HG02870 (cell line): ENCODE data around the gene ITCH.
"Not testable (repeated sequence)": the region's sequence is repeated elsewhere in the genome, so short reads cannot be mapped to it uniquely, and the experiment has no call there.

Experiments
- ATAC-seq: cut with Tn5 transposase; IDR thresholded peaks from one replicate; pipeline ENCODE4 v1.9.1; 2021; ENCODE audit warnings: mild to moderate bottlenecking, moderate library complexity; ENCODE audit not compliant: unreplicated experiment

Gene ITCH

DNA sequence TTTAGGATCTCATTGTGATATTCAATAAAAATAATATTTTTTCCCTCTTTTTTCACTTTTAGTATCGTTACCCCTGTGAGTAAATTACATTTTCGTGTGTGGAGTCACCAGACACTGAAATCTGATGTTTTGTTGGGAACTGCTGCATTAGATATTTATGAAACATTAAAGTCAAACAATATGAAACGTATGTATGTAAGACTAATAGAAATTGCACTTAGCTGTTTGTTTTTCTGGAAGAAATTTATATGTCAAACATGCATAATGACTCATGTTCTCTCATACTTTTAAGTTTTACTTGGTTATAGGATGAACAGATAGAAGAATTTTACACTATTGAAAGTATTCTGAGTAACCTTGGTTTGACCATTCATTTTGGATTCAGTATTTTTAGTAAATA, 49.4 kb downstream of the ITCH start:
- no peak for ATAC-seq

DNA sequence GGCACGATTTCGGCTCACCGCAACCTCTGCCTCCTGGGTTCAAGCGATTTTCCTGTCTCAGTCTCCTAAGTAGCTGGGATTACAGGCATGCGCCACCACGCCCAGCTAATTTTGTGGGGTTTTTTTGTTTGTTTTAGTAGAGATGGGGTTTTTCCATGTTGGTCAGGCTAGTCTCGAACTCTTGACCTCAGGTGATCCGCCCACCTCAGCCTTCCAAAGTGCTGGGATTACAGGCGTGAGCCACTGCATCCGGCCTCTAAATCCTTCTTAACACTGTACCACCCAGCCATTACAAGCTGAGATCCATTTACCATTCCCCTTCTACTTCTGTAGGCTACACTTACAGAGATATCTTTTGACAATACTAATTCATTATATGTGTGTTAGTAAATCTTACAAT, 51.5 kb downstream of the ITCH start:
- peak; percentile 4 for ATAC-seq

DNA sequence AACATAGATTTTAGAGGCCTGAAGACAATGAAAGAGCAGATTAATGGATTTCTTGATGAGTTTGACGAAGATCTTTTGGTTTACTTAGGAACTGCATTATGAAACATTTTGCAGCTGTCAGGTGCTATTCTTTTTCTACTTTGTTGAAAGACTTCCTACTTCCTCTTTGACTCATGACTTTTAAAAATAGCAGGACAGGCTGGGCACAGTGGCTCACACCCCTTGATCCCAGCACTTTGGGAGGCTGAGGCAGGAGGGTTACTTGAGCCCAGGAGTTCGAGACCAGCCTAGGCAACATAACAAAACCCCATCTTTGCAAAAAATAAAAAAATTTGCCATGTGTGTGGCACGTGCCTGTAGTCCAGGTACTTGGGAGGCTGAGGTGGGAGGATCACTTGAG, 52.0 kb downstream of the ITCH start:
- peak; percentile 69 for ATAC-seq

DNA sequence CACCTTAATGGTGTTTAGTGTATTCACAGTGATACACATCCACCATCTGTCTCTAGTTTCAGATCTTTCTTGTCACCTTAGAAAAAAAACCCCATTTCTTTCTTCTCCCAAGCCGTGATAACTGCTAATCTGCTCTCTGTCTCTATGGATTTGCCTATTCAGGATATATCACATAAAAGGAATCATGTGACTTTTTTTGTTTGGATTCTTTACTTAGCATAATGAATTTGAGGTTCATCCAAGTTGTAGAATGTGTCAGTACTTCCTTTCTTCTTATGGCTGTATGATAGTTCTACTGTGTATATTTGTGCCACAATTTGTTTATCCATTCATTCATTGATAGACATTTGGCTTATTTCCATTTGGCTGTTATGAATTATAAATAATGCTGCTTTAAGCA, 57.1 kb downstream of the ITCH start:
- ATAC-seq = no peak

DNA sequence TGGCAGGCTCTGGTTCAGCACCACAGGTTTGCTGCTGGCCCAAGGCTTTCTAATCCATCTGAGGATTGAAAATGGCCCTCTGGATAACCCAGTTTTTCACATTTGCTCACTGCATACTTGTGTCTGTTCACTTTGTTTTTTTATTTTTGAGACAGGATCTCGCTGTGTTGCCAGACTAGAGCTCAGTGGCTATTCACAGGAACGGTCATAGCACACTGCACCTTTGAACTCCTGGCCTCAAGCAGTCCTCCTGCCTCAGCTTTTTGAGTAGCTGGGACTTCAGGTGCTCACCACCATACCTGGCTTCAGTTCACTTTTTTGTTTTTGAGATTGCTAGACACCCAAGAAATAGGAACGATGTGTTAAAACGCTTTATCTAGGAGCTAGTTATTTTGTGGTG, 57.9 kb downstream of the ITCH start:
- no peak for ATAC-seq

DNA sequence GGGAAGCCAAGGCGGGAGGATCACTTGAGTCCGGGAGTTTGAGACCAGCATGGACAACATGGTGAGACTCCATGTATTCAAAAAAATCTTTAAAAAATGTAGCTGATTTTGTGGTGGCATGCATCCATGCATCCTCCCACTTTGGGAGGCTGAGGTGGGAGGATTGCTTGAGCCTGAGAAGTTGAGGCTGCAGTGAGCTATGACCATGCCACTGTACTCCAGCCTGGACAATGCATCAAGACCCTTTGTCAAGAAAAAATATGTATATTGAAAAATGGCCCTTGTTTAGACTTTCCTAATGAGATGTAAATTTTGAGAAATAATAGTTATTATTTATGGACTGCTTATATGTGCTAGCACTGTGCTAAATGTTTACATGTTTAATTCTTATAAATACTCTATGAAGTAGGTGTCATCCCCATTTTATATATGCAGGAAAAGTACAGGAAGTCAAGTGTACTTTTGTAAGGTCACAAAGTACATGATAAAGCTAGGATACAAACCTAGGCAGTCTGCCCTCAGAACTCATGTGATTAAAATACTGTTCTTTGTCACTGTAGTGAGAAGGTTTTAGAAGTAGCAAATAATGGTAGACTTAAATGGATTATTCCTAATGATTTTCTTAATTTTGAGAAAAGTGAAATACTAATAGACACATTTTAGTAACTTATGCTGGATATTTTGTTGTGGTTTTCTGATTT, 58.8 kb downstream of the ITCH start:
- ATAC-seq = no peak

DNA sequence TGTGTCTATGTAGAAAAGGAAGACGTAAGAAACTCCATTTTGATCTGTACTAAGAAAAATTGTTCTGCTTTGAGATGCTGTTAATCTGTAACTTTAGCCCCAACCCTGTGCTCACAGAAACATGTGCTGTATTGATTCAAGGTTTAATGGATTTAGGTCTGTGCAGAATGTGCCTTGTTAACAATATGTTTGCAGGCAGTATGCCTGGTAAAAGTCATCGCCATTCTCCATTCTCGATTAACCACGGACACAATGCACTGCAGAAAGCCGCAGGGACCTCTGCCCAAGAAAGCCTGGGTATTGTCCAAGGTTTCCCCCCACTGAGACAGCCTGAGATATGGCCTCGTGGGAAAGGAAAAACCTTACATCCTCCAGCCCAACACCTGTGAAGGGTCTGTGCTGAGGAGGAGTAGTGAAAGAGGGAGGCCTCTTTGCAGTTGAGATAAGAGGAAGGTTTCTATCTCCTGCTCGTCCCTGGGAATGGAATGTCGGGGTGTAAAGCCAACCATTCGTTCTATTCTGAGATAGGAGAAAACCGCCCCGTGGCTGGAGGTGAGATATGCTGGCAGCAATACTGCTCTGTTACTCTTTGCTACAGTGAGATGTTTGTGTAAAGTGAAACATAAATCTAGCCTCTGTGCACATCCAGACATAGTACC, 62.1 kb downstream of the ITCH start:
- ATAC-seq = not testable (repeated sequence)

DNA sequence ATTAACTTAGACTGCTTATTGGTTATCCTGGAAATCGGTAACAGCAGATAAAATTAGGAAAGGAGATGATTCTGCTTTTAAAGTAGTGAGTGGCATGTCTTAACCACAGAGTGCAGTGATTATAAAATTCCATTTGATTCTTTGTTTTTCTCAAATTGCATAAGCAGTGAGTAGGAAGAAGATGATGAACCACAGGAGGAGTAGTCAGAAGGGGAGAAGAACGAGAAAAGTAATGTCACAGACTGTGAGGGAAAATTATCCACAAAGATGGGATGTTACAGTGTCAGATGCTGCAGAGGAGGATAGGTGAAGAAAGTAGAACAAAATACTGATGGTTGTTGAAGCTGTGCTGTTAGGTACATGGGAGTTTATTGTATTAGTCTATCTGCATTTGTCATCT, 63.0 kb downstream of the ITCH start:
- no peak for ATAC-seq

DNA sequence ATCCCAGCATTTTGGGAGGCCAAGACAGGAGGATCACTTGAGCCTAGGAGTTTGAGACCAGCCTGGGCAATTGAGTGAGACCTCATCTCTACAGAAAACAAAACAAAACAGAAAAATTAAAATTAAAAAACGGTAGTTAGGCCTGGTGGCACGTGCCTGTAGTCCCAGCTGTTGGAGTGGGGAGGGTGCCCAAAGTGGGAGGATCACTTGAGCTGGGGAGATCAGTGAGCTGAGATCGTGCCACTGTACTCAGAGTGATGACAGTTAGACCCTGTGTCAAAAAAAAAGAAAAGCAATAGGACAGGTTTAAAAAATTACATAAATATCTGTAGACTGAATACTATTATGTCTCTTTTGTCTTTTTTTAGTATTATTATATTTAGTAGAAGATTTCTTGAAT, 64.3 kb downstream of the ITCH start:
- no peak for ATAC-seq

DNA sequence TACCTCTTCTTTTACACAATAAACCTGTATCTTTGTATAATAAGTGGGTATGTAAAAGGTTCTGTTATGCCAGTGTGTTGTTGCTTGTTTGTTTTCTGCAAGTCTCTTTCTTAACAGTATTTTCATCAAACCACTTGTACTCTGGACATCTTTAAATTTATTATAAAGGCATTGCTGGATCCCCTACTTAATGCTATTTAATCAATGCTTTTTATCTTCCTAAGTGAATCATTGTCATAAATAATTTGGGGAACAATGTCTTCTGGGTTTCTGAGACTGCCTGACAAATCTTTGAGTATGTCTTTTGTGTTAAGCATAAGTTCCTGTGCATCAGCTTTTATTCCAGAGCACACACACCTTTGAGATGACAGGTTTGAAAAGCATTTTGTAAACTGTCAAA, 64.7 kb downstream of the ITCH start:
- no peak for ATAC-seq

DNA sequence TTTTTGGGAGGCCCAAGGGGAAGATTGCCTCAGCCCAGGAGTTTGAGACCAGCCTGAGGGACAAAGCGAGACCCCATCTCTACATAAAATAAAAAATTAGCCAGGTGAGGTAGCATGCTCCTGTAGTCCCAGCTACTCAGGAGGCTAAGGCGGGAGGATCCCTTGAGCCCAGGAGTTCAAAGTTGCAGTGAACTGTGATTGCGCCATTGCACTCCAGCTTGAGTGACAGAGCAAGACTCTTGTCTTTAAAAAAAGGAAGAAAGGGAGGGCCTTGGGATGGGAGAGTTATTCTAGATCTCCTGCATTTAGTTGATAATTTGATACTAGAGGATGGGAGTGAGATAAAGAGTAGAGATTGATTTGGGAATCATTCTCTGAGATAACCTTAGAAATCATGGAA, 68.1 kb downstream of the ITCH start:
- ATAC-seq = no peak

DNA sequence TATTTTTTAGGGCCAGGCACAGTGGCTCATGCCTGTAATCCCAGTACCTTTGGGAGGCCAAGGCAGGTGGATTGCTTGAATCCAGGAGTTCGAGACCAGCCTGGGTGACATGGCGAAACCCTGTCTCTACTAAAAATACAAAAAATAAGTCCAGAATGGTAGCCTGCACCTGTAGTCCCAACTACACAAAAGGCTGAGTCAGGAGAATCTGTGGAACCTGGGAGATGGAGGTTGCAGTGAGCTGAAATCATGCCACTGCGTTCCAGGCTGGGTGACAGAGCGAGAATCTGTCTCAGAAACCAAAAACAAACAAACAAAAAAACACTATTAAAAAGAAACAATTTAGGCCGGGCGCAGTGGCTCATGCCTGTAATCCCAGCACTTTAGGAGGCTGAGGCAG, 69.6 kb downstream of the ITCH start:
- ATAC-seq = not testable (repeated sequence)

DNA sequence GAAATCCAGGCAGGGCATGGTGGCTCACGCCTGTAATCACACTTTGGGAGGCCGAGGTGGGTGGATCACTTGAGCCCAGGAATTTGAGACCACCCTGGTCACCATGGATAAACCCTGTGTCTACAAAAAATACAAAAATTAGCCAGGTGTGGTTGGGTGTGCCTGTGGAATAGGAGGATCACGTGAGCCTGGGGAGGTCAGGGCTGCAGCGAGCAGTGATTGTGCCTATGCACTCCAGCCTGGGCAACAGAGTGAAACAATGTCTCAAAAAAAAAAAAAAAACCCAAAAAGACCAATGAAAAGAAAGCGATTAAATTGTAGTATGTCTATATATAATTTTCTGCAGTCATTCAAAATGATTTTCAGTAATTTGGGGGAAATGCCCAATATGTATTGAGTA, 70.3 kb downstream of the ITCH start:
- ATAC-seq = no peak

DNA sequence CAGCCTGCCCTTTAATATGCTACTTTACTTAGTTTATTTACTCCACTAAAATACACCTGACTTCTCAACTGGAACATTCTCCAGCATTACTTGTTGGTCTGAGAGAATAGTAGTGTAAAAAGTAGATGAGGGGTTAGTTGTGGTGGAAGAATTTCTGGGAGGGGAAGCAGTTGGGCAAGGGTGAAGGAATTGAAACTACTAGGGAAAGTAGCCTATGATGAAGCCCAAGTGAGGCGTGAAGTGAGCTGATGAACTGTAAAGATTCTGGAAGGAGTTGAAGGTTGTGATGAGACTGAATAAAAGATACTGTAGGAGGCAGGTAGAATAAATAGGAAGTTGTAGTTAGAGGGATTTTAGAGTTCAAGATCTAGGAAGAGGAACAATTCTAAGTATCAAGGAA, 72.5 kb downstream of the ITCH start:
- ATAC-seq = no peak

DNA sequence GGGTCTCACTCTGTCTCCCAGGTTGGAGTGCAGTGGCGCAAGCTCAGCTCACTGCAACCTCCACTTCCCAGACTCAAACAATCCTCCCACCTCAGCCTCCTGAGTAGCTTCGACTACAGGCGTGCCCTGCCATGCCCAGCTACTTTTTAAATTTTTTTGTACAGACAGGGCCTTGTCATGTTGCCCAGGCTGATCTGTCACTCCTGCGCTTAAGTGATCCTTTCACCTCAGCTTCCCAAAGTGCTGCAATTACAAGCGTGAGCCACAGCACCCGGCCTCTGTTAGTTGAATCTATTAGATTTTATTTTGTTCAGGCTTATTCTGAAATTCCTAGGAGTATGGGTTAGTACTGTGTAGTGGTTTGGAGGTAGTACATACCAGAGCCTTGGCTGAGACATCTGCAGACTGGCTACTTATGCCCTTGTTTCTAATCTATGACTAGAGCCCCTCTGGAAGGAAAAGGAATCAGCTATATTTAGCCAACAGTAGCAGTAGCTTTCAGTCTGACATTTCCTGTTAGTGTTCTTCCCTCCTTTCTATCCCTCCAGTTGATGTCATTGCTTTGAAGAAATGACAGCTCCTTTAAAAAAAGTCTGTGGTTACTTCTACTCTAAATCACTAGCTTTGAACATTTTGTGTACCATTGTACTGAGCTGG, 74.4 kb downstream of the ITCH start:
- no peak for ATAC-seq

DNA sequence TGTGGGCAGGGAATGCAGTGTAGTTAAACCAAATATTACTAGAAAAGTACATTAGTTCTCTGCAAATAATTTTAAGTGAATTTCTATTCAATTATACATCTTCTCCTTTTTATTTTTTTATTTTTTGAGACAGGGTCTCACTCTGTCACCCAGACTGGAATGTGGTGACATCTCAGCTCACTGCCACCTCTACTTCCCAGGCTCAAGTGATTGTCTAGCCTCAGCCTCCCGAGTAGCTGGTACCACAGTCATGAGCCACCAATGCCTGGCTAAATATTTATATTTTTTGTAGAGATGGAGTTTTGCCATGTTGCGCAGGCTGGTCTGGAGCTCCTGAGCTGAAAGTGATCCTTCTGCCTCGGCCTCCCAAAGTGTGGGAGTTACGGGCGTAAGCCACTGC, 76.1 kb downstream of the ITCH start:
- ATAC-seq = no peak

DNA sequence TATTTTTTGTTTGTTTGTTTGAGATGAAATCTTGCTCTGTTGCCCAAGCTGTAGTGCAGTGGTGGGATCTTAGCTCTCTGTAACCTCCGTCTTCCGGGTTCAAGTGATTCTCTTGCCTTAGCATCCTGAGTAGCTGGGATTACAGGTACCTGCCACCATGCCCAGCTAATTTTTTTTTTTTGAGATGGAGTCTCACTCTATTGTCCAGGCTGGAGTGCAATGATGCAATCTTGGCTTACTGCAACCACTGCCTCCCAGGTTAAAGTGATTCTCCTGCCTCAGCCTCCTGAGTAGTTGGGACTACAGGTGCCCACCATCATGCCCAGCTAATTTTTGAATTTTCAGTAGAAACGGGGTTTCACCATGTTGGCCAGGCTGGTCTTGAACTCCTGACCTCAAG, 78.3 kb downstream of the ITCH start:
- not testable (repeated sequence) for ATAC-seq

DNA sequence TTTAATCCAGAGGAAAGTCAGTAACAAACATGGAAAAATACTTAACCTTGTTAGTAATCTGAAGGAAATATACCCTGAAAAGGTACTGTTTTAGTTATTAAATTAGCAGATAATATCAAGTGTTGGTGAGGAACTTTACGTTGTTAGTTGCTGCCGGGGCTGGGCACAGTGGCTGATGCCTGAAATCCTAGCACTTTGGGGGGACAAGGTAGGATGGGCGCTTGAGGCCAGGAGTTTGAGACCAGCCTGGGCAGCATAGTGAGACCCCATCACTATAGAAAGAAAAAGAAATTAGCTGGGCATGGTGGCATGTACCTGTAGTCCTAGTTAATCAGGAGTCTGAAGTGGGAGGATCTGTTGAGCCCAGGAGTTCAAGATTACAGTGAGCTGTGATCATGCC, 80.5 kb downstream of the ITCH start:
- no peak for ATAC-seq

DNA sequence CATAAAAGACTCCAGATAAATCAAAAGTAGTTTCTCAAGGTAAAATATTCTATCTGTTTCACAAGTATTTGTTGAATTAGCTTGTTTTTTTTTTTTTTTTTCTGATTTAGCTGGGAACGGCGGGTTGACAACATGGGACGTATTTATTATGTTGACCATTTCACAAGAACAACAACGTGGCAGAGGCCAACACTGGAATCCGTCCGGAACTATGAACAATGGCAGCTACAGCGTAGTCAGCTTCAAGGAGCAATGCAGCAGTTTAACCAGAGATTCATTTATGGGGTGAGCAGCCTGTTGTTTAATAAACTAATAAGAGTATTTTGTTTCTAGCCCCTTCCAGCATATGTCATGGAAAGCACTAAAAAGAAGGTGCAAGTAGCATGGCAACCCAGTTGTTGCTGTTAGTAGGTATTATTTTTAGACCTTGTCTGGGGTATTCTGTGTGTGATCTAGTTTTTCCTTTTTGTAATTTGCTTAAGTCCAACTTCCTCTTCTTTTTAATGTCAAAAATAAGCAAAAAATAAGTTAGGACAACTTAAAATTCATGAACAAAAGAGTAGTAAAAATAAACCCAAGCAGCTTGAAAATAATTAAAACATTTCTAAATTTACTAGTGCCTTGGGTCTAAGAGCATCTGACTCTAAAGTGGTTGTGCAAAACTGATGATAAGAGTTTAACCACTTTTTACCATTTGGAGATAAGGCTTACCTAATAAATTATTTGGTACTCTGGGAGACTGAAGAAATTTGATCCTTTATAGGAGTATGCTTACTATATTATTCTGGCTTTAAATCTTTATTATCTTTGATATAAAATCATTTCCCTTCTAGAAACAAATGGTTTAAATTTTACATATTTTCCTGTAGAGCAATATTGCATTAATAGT, 82.3 kb downstream of the ITCH start:
- no peak for ATAC-seq

DNA sequence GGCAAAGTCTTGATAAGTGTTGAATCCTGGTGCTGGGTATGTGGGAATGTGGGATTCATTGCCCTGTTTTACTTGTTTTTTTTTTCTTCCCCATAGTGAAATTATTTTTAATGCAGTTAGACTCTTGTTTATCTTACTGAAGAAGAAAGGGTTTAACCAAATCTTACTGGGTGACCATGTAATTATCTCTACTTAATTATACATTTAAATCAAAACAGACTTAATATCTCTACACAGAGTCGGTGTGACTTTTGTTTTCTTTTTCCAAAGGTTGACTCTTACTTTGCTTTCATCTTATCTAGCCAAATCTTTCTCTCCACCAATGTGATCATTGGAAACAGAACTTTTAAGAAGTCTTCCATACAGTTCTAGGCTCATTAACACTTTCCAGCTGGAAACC, 85.4 kb downstream of the ITCH start:
- no peak for ATAC-seq
